Kidney (tissue), 14 donors: Measurements from ENCODE around the gene SLC30A4. TPM values are rescaled to one million over a fixed set of nuclear protein-coding genes. Genes with fewer than 3 reads are reported as not detected.

ENCODE experiments used
- DNase-seq, 5 donors: peaks; one replicate each; pipeline ENCODE4 v3.0.0-alpha.2; 2013 to 2020
- FAIRE-seq: peaks from 2 replicates; lab custom pipeline; 2012; peaks lifted over from hg19 to GRCh38; lab: Jason Lieb, UNC
- H3K27ac ChIP-seq, 2 donors: one replicate each; pipeline ENCODE4 v1.7.0; 2013; ENCODE audit warnings: low read depth in 2 of 2, low read length in 2 of 2, inconsistent platforms in 1 of 2
- H3K27me3 ChIP-seq: one replicate; pipeline ENCODE4 v1.7.1; 2013; ENCODE audit warnings: low read length, inconsistent platforms; ENCODE audit not compliant: control insufficient read depth, insufficient read depth
- H3K36me3 ChIP-seq, 3 donors: one replicate each; pipeline versions ENCODE4 v1.7.0 to v1.7.1; 2013; ENCODE audit warnings: low read length in 3 of 3, control low read depth in 1 of 3, inconsistent platforms in 1 of 3; ENCODE audit not compliant: insufficient read depth in 3 of 3, control insufficient read depth in 2 of 3
- H3K4me1 ChIP-seq, 3 donors: one replicate each; pipeline versions ENCODE4 v1.7.0 to v1.7.1; 2013; ENCODE audit warnings: low read length in 3 of 3, inconsistent platforms in 1 of 3, low read depth in 1 of 3; ENCODE audit not compliant: control insufficient read depth in 2 of 3, insufficient read depth in 2 of 3
- H3K4me3 ChIP-seq, 3 donors: one replicate each; pipeline versions ENCODE4 v1.7.0 to v1.8.1; 2013; ENCODE audit warnings: low read length in 3 of 3, control low read depth in 1 of 3, inconsistent platforms in 1 of 3
- H3K9ac ChIP-seq, 3 donors: one replicate each; pipeline versions ENCODE4 v1.7.0 to v1.7.1; 2013; ENCODE audit warnings: low read length in 3 of 3, control low read depth in 1 of 3, inconsistent platforms in 1 of 3
- H3K9me3 ChIP-seq, 3 donors: one replicate each; pipeline versions ENCODE4 v1.7.0 to v1.7.1; 2013; ENCODE audit warnings: low read length in 3 of 3, control low read depth in 1 of 3, inconsistent platforms in 1 of 3; ENCODE audit not compliant: control insufficient read depth in 2 of 3, insufficient read depth in 1 of 3
- intact Hi-C: fragments of 100-400 bp; cut with DNase I; formaldehyde crosslinking; loops from one replicate; pipeline ENCODE4 v1.11.1; 2022
- polyA plus RNA-seq: library from polyadenylated mRNA; stranded (reverse); fragments of 350-450 nt; fragmentation: Illumina TruSeq; extraction: RNeasy Lipid Tissue Mini Kit (QIAGEN cat#74804); gene quantifications from one replicate; pipeline ENCODE4 v1.2.3, GENCODE V29; 2014; ENCODE audit warnings: low read depth, low replicate concordance; ENCODE audit not compliant: insufficient read depth
- total RNA-seq: library from RNA; stranded (reverse); fragmentation: NEBNext Ultra II Directional; extraction: Animal tissue kit (Norgen Biotek cat#: 25700); gene quantifications from one replicate; pipeline ENCODE4 v1.2.1, GENCODE V29; 2021
- TF ChIP-seq, protein P1 (sequence below): IDR thresholded peaks from 3 replicates; pipeline ENCODE4 v1.5.1; 2012; ENCODE audit warnings: mild to moderate bottlenecking, moderate library complexity, borderline replicate concordance; ENCODE audit not compliant: insufficient read depth; ENCODE audit errors: extremely low read depth
- donor health status: control.
- donor health status: control.
- donor health status: control.
- donor health status: control.
- donor health status: control.
- donor health status: DM: yes; HTN: yes; CAD: no.
- donor health status: Normal renal cell carcinoma (clear cell type).

SLC30A4 gene
- total and polyA plus RNA-seq, 2 donors from 2014 or later = 3.1 to 7.4 TPM

DNA sequence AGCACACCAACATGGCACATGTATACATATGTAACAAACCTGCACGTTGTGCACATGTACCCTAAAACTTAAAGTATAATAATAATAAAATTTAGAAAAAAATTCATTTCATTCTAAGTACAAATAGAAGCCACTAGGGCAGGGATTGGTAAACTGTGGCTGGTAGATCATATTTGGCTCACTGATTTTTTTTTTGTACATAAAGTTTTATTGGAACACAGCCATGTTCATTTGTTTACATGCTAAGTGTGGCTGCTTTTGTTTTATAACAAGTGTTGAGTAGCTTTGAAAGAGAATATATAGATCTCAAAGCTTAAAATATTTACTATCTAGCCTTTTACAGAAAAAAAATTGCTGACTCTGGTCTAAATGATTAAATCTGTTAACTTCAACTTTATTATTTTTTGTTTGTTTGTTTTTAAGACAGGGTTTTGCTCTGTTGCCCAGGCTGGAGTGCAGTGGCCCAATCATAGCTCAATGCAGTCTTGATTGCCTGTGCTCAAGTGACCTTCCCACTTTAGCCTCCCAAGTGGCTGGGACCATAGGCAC is 32.8 kb downstream of the SLC30A4 start:
- FAIRE-seq = no peak
- Histone ChIP-seq H3K27ac (no peak overlapping the region), H3K9ac (no peak overlapping the region), H3K36me3 (peaks cover 2 to 9% (median 5%) of the 10 kb centered on the region in 3 donors), H3K4me3 (no peak overlapping the region), H3K4me1 (no peaks in the 10 kb centered on the region), H3K9me3 (no peaks in the 10 kb centered on the region), H3K27me3 (no peaks in the 10 kb centered on the region)
- TF ChIP-seq, protein P1, sequence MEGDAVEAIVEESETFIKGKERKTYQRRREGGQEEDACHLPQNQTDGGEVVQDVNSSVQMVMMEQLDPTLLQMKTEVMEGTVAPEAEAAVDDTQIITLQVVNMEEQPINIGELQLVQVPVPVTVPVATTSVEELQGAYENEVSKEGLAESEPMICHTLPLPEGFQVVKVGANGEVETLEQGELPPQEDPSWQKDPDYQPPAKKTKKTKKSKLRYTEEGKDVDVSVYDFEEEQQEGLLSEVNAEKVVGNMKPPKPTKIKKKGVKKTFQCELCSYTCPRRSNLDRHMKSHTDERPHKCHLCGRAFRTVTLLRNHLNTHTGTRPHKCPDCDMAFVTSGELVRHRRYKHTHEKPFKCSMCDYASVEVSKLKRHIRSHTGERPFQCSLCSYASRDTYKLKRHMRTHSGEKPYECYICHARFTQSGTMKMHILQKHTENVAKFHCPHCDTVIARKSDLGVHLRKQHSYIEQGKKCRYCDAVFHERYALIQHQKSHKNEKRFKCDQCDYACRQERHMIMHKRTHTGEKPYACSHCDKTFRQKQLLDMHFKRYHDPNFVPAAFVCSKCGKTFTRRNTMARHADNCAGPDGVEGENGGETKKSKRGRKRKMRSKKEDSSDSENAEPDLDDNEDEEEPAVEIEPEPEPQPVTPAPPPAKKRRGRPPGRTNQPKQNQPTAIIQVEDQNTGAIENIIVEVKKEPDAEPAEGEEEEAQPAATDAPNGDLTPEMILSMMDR = no peak
- DNase-seq = no peak
- intact Hi-C loops = no loop called here

DNA sequence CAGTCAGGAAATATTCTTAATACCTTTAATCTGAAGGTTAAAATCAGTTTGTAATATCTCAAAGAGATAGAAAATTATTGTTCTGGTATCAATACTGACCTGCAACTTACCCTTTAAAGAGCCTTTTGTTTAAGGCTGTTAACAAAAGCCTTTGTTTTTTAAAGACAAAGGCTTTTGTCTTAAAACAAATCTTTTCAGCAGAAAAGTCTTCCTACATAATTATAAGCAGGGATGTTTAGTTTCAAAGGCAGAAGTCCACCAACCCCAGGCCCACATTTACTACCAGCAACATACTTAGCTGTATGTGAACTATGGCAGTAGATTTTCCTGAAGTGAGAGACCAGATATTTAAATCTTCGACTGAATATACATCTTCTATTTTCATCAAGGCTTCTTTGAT is 36.2 kb downstream of the SLC30A4 start:
- Histone ChIP-seq H3K9me3 (no peaks in the 10 kb centered on the region), H3K27ac (no peak overlapping the region), H3K27me3 (no peaks in the 10 kb centered on the region), H3K4me1 (no peaks in the 10 kb centered on the region), H3K9ac (no peak overlapping the region), H3K4me3 (no peak overlapping the region), H3K36me3 (peaks cover 2 to 10% (median 5%) of the 10 kb centered on the region in 3 donors)
- intact Hi-C loops = no loop called here
- TF ChIP-seq, protein P1 = no peak
- DNase-seq = no peak
- no peak for FAIRE-seq

DNA sequence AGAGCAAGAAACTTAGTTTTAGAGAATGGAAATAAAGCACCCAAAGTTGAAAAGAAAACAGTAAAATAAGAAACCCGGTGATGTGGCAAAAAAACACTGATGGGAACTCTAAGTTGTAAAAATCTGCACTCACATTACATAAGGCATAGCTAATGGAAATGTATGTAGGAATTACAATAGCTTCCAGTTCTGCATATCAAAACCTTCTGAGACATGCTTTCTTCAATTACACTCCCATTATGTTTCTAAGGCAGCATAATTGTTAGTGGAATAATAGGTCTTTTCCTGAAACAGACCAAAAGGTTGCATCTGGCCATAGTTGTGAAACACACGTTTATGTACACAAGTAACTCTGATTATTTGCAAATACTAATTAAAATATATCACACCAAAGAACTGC is 41.4 kb downstream of the SLC30A4 start:
- intact Hi-C loops = no loop called here
- Histone ChIP-seq H3K4me3 (no peak overlapping the region), H3K27ac (no peak overlapping the region), H3K9ac (no peak overlapping the region), H3K27me3 (no peaks in the 10 kb centered on the region), H3K4me1 (no peaks in the 10 kb centered on the region), H3K36me3 (peaks cover 0 to 3% (median 0%) of the 10 kb centered on the region in 3 donors), H3K9me3 (no peaks in the 10 kb centered on the region)
- no peak for FAIRE-seq
- no peak for DNase-seq
- TF ChIP-seq, protein P1 = no peak

DNA sequence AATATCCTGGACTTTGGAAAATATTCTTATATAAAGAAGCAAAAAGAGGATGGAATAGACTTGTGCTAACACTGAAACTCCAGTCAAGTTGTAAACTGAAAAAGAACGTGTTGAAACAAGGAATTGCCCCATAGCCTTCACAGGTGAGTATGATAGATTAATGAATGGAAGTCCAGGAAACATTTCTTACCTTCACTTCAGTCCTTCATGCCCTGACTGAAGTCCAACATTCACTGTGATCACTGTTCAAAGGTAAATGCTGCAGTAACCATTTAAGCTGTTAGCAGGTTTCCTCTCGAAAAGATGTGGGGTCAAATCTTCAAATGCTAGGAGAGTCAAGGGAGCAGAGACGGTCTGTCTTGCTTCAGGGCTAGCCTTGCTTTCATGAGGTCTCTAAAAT is 46.1 kb downstream of the SLC30A4 start:
- Histone ChIP-seq H3K36me3 (no peaks in the 10 kb centered on the region), H3K27me3 (no peaks in the 10 kb centered on the region), H3K4me3 (no peak overlapping the region), H3K9ac (no peak overlapping the region), H3K4me1 (no peaks in the 10 kb centered on the region), H3K9me3 (no peaks in the 10 kb centered on the region), H3K27ac (no peak overlapping the region)
- TF ChIP-seq, protein P1 = no peak
- FAIRE-seq (no peak), DNase-seq (no peak)
- intact Hi-C loops = no loop called here
